ENCODE measurements around the gene ECI1. TPM values are rescaled to one million over a fixed set of nuclear protein-coding genes. Genes with fewer than 3 reads are reported as not detected.
"Not testable (repeated sequence)": the region's sequence is repeated elsewhere in the genome, so short reads cannot be mapped to it uniquely, and the experiment has no call there.

The ECI1 gene
- total and polyA plus RNA-seq, 2 experiments from 2014 or later = 118 to 143 TPM

DNA sequence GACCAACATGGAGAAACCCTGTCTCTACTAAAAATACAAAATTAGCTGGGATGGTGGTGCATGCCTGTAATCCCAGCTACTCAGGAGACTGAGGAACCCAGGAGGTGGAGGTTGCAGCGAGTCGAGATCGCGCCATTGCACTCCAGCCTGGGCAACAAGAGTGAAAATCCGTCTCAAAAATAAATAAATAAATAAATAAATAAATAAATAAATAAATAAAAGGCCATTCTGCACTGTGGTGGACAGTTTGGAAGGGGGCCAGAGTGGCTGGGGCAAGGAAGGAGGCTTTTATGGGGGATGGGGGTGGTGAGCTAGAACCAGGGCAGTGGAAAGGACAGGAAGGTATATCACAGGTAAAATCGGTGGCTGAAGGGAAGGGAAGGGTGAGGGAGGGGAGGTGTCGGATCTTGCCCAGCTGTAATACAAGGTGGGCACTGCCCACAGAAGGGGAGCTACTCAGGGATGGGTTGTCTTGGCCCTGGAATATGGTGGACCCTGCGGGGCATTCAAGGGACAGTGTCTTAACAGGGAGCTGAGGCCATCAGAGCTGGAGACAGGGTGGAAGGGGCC lies 48.2 kb downstream of the ECI1 start:
- H3K4me3 ChIP-seq = not testable (repeated sequence)

DNA sequence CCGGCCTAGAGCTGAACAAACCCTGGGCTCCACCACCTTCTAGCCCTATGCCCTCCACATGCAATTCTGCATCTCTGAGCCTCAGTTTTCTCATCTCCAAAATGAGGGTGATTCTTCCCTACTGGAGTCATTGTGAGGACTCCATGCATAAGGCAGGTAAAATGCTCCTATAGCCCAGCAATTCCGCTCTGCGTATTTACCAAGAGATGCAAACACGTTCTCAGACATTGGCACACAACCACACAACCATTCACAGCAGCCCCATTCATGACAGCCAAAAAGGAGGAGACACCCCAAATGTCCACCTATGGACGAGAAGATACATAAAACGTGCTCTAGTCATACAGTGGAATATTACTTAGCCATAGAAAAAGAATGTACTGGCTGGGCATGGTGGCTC lies 51.1 kb downstream of the ECI1 start:
- Mint-ChIP-seq H3K4me1 (peaks cover 4% of the 10 kb centered on the region; the same call in 1 of the 3 replicates), H3K27ac (no peak overlapping the region), H3K27me3 (ENCODE audit: insufficient read depth, low read depth, poor library complexity) (peaks cover 35% of the 10 kb centered on the region), H3K4me3 (no peak overlapping the region), H3K9me3 (no peaks in the 10 kb centered on the region), H3K36me3 (ENCODE audit: low read depth) (no peaks in the 10 kb centered on the region; the same call in 2 of the 3 replicates)
- H3F3A ChIP-seq (replicated peaks; ENCODE audit: low read depth) = no peaks in the 10 kb centered on the region; the same call in 1 of the 2 replicates
- no peak overlapping the region for H3K27ac ChIP-seq (ENCODE audit: low read depth)
- peaks cover 4% of the 10 kb centered on the region; the same call in 1 of the 2 replicates for H3K4me1 ChIP-seq (ENCODE audit: insufficient read depth)
- H3K9me2 ChIP-seq (ENCODE audit: insufficient read depth) = no peaks in the 10 kb centered on the region
- ATAC-seq (no peak), DNase-seq (ENCODE audit: low spot score) (no peak)
- no peak overlapping the region for H3K4me3 ChIP-seq
- no peak overlapping the region for H3K4me2 ChIP-seq
- no peaks in the 10 kb centered on the region for H3K36me3 ChIP-seq (ENCODE audit: insufficient read depth)
- H3K79me2 ChIP-seq (replicated peaks; ENCODE audit: insufficient read depth) = no peaks in the 10 kb centered on the region
- H3K27me3 ChIP-seq (ENCODE audit: insufficient read depth) = peaks cover 50% of the 10 kb centered on the region
- no peak overlapping the region for H2AFZ ChIP-seq
- H4K20me1 ChIP-seq (replicated peaks; ENCODE audit: insufficient read depth) = no peaks in the 10 kb centered on the region
- TF ChIP-seq JUNB (IDR thresholded peaks at IDR 0.05; ENCODE audit: unreplicated experiment) = no peak
- no peak for TF ChIP-seq REST (IDR thresholded peaks at IDR 0.05; ENCODE audit: unreplicated experiment)
- TF ChIP-seq ETS1 (IDR thresholded peaks at IDR 0.05) = no peak
- TF ChIP-seq NANOG (IDR thresholded peaks at IDR 0.05; ENCODE audit: borderline replicate concordance) = no peak
- TF ChIP-seq STAT1 (IDR thresholded peaks at IDR 0.05; ENCODE audit: unreplicated experiment) = no peak
- TF ChIP-seq ZNF331 (CRISPR knock-in tag; IDR thresholded peaks at IDR 0.05; ENCODE audit: low read depth) = no peak
- no peak for TF ChIP-seq ZNF114 (CRISPR knock-in tag; IDR thresholded peaks at IDR 0.05)
- no peak for TF ChIP-seq CTCF (conservative IDR thresholded peaks at IDR 0.05; ENCODE audit: low read depth in 2 of 2)
- no peak for TF ChIP-seq EZH2phosphoT487 (IDR thresholded peaks at IDR 0.05; ENCODE audit: unreplicated experiment)

More for the DNA sequence above, 48.2 kb downstream of the ECI1 start:
- peak overlapping the region; percentile 7; the same call in 1 of the 3 replicates for H3K4me3 Mint-ChIP-seq
- H3K4me1 ChIP-seq (ENCODE audit: insufficient read depth); H3K9me2 ChIP-seq (ENCODE audit: insufficient read depth); H4K20me1 ChIP-seq (replicated peaks; ENCODE audit: insufficient read depth); DNase-seq (ENCODE audit: low spot score); H3K79me2 ChIP-seq (replicated peaks; ENCODE audit: insufficient read depth); H2AFZ ChIP-seq; H3K4me2 ChIP-seq; ATAC-seq; H3K36me3 ChIP-seq (ENCODE audit: insufficient read depth); H3F3A ChIP-seq (replicated peaks; ENCODE audit: low read depth); H3K27ac Mint-ChIP-seq; H3K9me3 Mint-ChIP-seq; H3K27ac ChIP-seq (ENCODE audit: low read depth): not testable (repeated sequence)
- peaks cover 13% of the 10 kb centered on the region for H3K4me1 Mint-ChIP-seq
- peaks cover 14% of the 10 kb centered on the region for H3K36me3 Mint-ChIP-seq (ENCODE audit: low read depth)
- H3K27me3 Mint-ChIP-seq (ENCODE audit: insufficient read depth, low read depth, poor library complexity) = peaks cover 32% of the 10 kb centered on the region
- peaks cover 29% of the 10 kb centered on the region for H3K27me3 ChIP-seq (ENCODE audit: insufficient read depth)

Data from GM23338 (cell line).